Thyroid gland (tissue), 4 donors: ENCODE measurements around the gene CRYBG2.
"Not testable (repeated sequence)": the region's sequence is repeated elsewhere in the genome, so short reads cannot be mapped to it uniquely, and the experiment has no call there.

Experiments used
- POLR2A ChIP-seq, 2 donors: fragments of 450-650 bp; IDR thresholded peaks; one replicate each; pipeline ENCODE4 v1.6.1; 2017; ENCODE audit warnings: antibody characterized with exemption in 2 of 2, mild to moderate bottlenecking in 2 of 2, moderate library complexity in 1 of 2
- TF ChIP-seq, protein P1 (sequence below), 6 experiments: fragments of 200-600 bp in 3 of 6; fragments of 450-650 bp in 3 of 6; sonication (generic) in 3 of 6; IDR thresholded peaks; one replicate each; pipeline ENCODE4 v1.5.1; 2016 to 2019; ENCODE audit warnings: antibody characterized with exemption in 6 of 6, mild to moderate bottlenecking in 2 of 6, inconsistent platforms in 1 of 6, moderate library complexity in 1 of 6

DNA sequence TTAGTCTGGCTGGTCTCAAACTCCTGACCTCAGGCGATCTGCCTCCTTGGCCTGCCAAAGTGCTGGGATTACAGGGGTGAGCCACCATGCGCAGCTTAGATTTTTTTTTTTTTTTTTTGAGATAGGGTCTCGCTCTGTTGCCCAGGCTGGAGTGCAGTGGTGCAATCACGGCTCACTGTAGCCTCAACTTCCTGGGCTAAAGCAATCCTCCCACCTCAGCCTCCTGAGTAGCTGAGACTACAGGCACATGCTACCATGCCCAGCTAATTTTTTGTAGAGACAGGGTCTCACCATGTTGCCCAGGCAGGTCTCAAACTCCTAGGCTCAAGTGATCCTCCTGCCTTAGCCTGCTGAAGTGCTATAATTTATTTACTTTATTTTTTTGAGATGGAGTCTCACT, 24.6 kb downstream of the CRYBG2 start:
- TF ChIP-seq, protein P1, sequence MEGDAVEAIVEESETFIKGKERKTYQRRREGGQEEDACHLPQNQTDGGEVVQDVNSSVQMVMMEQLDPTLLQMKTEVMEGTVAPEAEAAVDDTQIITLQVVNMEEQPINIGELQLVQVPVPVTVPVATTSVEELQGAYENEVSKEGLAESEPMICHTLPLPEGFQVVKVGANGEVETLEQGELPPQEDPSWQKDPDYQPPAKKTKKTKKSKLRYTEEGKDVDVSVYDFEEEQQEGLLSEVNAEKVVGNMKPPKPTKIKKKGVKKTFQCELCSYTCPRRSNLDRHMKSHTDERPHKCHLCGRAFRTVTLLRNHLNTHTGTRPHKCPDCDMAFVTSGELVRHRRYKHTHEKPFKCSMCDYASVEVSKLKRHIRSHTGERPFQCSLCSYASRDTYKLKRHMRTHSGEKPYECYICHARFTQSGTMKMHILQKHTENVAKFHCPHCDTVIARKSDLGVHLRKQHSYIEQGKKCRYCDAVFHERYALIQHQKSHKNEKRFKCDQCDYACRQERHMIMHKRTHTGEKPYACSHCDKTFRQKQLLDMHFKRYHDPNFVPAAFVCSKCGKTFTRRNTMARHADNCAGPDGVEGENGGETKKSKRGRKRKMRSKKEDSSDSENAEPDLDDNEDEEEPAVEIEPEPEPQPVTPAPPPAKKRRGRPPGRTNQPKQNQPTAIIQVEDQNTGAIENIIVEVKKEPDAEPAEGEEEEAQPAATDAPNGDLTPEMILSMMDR (IDR thresholded peaks at IDR 0.05) = not testable (repeated sequence)
- not testable (repeated sequence) for TF ChIP-seq POLR2A (IDR thresholded peaks at IDR 0.05)
